C4-2B (cell line): ENCODE measurements around the gene SKOR1.

Experiments used
- ZFX ChIP-seq: fragments of 450-650 bp; IDR thresholded peaks from 2 replicates; pipeline ENCODE4 v1.6.1; 2017
- TF ChIP-seq, protein P1 (sequence below): fragments of 450-650 bp; conservative IDR thresholded peaks from 2 replicates; pipeline ENCODE4 v1.5.1; 2017; ENCODE audit warnings: mild to moderate bottlenecking

- TF ChIP-seq, protein P1, sequence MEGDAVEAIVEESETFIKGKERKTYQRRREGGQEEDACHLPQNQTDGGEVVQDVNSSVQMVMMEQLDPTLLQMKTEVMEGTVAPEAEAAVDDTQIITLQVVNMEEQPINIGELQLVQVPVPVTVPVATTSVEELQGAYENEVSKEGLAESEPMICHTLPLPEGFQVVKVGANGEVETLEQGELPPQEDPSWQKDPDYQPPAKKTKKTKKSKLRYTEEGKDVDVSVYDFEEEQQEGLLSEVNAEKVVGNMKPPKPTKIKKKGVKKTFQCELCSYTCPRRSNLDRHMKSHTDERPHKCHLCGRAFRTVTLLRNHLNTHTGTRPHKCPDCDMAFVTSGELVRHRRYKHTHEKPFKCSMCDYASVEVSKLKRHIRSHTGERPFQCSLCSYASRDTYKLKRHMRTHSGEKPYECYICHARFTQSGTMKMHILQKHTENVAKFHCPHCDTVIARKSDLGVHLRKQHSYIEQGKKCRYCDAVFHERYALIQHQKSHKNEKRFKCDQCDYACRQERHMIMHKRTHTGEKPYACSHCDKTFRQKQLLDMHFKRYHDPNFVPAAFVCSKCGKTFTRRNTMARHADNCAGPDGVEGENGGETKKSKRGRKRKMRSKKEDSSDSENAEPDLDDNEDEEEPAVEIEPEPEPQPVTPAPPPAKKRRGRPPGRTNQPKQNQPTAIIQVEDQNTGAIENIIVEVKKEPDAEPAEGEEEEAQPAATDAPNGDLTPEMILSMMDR, result no peak
- no peak for TF ChIP-seq ZFX
These were observed 22.0 kb upstream of the SKOR1 start for GRCh38 chr15:67803299-67803698.
